ENCODE results near the gene MAP4K3.

Gene MAP4K3

DNA sequence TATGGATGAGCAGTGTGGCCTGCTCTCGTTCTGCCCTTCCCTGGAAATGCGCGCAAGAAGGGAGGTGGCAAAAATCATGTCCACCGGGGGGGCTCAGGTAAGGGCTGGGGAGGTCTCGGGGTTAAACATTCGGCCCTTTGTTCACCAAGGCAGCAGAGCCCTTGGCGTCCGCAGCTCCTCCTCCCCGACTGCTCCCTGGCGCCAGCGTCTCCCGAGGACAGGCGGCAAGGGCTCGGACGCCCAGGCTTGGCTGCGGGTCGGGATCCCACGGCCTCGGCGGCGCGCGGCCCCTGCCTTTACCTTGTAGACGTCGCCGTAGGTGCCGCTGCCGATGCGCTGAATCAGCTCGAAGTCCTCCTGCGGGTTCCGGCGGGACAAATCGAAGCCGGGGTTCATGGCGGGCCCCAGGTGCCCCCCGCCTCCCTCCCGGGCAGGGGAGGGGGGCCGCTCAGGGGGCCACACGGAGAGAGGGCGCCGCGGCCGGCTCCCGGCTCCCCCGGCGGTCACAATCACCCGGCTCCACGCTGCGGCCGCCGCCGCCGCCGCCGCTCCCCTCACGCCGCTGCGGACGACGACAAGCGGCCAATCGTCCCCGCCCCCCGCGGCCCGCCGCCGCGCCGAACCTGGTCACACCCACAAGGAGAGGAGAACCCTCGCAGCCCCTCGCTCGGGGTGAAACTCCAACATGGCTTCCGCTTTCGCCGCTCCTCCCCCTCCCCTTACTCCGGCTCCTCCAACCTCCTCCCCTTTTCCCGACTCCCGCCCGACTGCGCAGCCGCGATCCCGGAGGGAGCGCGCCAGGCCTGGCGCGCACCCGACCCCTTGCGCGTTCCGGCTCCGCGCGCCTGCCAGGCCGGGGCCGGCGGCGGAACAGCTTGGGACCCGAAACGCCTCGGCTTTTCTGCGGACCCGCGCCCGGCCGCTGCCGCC lies at the start of gene MAP4K3:
Gene MAP4K3, minus strand, starts transcription at position 694 of the 930 bp plus-strand sequence. Its CDS starts 298 bp downstream, at position 396.
- peak; percentile 61 to 66 for DNase-seq (ENCODE audit: low read depth in 2 of 2)

- no peak for DNase-seq (ENCODE audit: low read depth in 2 of 2)
Measured at GRCh38 chr2:39486071-39486470, 49.0 kb upstream of the MAP4K3 start.

DNA sequence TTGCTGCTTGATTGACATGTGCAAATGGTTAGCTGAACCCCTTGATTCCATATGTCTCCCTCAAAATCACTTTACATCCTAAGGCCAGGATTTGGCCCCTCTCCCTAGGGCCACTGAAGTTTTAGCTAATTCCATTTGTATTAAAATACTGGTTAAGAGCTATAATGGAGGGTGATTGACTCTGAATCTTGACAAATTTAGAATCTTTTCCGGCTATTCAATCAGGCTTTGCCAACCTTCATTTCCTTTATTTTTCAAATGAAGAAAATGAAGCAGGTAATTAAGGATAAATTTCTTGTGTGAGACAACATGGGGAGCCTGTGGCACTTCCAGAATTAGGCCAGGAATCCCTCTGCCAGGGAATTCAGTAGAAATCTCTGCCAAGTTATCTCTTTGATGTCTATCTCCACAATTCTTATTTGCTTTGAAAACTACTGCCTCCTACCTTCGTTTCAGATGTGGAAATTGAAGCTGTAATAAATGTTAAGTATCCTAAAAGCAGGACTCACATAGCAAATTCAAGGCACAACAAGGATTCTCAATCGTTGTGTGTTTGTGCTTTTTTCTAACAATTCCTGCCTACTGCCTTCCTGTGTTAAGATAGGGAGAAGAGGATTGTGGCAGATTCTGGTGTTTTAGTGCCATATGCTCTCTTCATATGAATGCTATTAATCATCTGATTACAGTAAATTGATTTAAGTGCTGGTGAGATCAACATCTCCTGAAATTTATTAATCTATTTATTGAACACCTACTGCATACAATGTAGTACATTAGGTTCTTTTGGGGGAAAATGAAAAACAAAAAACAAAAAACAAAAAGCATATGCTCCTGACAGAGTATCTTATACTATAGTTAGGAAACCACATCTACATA lies 47.8 kb upstream of the MAP4K3 start:
- no peak for DNase-seq (ENCODE audit: low read depth in 2 of 2)

DNA sequence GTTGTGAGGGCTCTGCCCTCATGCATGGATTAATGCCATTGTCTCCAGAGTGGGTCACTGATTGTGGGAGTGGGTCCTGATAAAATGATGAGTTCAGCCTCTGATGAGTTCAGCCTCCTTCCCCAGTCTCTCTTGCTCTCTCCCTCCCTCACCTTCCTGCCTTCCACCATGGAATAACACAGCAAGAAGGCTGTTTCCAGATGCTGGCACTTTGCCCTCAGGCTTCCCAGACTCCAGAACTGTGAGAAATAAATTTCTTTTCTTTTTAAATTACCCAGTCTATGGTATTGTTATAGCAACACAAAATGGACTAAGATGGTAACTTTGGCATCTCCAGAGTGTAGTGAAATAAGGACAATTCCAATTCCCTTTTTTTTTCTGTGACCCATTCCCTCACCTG lies 47.1 kb upstream of the MAP4K3 start:
- no peak for DNase-seq (ENCODE audit: low read depth in 2 of 2)

DNA sequence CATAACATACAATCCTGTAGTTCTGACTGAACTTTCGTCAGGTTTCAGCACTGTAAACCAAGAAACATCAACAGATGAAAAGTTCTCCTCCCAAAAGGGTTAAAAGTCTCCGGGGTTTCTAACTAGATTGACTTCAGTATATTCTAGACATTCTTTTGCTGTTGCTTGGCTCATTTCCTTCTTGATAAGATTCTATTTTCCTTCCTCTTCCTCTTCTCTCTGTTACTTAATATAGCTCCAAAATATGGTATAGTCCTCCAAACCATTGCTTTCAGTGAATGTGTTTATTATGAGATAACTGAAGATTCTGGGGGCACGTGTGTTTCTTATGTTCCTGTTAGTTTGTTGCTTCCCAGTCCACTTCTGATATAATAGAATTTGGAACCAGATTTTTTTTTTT lies 46.4 kb upstream of the MAP4K3 start:
- no peak for DNase-seq (ENCODE audit: low read depth in 2 of 2)

DNA sequence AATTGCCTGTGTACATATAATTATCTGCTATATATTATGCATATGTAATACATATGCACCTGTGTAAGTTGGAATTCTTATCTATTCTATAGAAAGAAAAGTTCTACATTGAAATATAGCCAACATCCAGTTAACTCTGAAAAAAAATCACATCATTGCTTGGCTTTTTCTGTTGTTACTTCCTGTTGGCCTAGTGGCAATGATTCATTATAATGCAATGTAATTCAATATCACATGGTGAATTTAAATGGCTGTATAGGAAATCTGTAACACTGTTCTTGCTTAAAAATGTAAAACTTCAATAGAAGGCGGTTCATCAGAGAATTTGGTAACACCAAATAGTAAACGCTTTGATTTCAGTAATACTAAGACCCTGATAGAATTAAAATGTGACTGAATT lies 44.5 kb upstream of the MAP4K3 start:
- DNase-seq (ENCODE audit: low read depth in 2 of 2): no peak

DNA sequence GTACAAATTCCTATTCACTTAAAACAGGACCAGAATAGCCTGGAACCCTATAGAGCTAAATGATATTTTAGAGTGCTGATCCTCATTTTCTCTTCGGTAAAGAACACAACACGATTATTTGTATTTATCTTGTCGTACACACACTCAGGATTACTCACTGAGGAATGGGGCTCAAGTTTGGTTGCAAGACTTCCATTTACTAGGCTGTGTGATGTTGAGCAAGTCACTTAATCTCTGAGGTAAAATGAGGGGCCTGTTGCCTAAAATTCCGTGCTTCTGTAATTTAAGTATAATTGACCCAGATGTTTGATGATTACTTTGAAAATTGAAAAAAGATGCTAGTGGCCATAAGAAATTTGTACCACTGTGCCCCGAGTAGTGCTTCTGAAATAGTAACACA lies 42.6 kb upstream of the MAP4K3 start:
- DNase-seq (ENCODE audit: low read depth in 2 of 2): no peak

GRCh38 chr2:39479053-39479670 lies 42.1 kb upstream of the MAP4K3 start:
- no peak for DNase-seq (ENCODE audit: low read depth in 2 of 2)

DNA sequence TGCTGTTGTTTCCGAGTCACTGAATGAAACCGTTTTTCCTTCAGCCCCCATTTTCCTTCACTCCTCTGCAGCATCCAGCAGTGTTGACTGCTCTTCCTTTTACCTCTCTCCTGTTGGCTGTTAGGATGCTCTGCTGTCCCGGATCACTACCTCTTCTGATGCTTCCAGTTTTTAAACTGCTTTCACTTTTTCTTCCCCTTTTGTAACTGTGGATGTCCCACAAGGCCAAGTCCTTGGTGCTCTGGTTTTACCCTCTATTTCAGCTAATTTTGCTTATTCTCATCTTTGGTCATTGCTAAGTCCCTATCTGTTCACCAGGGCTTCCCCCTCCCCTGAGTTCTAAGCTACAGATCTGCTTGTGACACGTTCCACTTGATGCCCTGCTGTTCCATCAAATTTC lies 39.4 kb upstream of the MAP4K3 start:
- no peak for DNase-seq (ENCODE audit: low read depth in 2 of 2)

DNA sequence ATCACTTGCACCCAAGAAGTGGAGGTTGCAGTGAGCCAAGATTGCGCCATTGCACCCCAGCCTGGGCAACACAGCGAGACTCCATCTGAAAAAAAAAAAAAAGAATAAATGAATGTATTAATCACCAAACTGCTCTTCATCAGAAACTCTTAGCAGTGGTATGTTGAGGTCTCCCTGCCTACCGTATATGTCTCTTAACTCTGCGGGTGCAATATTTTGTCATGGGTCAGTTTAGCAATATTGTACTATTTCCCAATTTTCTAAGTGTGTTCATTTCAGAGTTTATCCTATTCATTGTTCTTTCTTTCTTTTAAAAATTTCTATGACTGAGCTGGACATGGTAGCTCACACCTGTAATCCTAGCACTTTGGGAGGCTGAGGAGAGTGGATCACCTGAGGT lies 37.9 kb upstream of the MAP4K3 start:
- DNase-seq (ENCODE audit: low read depth in 2 of 2): no peak

GRCh38 chr2:39470580-39470979 lies 33.5 kb upstream of the MAP4K3 start:
- no peak for DNase-seq (ENCODE audit: low read depth in 2 of 2)

- no peak for DNase-seq (ENCODE audit: low read depth in 2 of 2)
Measured at GRCh38 chr2:39469807-39470206, 32.7 kb upstream of the MAP4K3 start.

- DNase-seq (ENCODE audit: low read depth in 2 of 2): no peak
Measured at GRCh38 chr2:39468579-39469451, 31.7 kb upstream of the MAP4K3 start.

DNA sequence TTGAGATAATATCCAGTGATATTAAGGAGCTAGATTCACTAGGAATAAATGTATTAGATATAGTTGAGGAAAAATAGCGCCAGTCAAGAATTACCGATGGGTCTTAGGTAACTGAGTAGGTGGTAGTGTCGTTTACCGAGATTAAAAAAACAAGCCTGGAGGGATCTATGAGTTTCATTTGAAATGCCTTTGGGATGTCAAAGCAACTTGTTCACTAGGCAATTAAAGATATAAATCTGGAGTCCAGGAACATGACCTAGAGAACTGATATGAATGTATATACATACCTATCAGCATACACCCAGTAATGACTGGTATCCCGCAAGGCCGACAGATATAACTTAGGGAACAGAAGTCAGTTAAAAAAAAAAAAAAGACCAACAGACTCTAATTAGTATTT lies 29.2 kb upstream of the MAP4K3 start:
- no peak for DNase-seq (ENCODE audit: low read depth in 2 of 2)

DNA sequence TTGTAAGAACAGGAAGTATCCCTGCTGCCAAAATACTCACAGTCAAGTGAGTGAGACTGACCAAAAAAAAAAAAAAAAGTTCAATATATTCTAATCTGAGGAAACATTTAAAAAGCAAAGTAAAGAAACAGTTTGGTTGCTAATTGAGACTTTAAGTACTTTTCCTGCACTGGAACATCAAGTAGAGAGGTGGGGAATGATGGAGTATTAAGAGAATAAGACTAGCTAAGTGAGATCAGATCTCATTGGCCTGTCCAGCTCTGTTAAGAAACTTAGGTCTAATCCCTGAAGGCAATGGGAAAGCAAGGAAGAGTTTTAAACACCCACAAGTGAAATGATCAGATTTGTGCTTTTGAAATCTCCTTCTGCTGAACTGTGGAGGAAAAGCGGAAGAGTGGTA lies 27.8 kb upstream of the MAP4K3 start:
- DNase-seq (ENCODE audit: low read depth in 2 of 2): no peak

DNA sequence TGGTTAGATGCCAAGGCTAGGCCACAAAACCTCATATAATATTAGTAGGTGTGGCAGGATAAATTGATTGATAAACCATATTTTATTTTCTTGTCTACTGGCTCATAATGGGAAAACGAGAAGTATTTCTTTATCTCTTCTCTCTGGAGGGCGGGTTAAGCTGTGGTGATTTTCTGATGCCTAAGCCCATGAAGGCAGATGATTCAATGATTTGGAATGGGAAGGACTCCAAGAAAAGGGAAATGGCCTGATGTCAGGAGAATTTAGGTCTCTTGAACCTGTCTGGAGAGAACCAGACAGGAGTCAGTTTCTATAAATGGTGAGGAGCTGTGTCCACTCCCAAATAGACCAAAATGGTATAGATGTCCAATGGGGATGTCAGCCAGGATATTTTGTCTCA lies 18.7 kb upstream of the MAP4K3 start:
- no peak for DNase-seq (ENCODE audit: low read depth in 2 of 2)

- no peak for DNase-seq (ENCODE audit: low read depth in 2 of 2)
Measured at GRCh38 chr2:39452396-39452795, 15.3 kb upstream of the MAP4K3 start.

DNA sequence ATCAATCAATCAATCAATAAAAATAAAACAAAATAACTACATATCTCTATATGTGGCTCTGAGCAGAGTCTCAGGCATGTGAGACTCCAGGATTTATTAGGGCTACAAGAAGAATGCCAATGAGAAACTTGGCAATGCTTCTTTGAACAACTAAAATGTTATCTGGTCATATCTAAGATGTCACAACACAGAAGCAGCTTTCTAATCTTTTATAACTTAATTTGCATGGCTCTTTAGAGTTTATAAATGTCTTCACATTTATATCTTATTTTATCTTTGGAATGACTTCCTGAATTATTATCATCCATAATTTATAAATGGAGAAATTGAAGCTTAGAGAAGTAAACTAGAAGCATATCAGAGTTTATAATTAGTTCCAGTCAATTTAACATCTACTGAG lies 14.9 kb upstream of the MAP4K3 start:
- DNase-seq (ENCODE audit: low read depth in 2 of 2): no peak

GRCh38 chr2:39448169-39448502 lies 11.1 kb upstream of the MAP4K3 start:
- DNase-seq (ENCODE audit: low read depth in 2 of 2): no peak

DNA sequence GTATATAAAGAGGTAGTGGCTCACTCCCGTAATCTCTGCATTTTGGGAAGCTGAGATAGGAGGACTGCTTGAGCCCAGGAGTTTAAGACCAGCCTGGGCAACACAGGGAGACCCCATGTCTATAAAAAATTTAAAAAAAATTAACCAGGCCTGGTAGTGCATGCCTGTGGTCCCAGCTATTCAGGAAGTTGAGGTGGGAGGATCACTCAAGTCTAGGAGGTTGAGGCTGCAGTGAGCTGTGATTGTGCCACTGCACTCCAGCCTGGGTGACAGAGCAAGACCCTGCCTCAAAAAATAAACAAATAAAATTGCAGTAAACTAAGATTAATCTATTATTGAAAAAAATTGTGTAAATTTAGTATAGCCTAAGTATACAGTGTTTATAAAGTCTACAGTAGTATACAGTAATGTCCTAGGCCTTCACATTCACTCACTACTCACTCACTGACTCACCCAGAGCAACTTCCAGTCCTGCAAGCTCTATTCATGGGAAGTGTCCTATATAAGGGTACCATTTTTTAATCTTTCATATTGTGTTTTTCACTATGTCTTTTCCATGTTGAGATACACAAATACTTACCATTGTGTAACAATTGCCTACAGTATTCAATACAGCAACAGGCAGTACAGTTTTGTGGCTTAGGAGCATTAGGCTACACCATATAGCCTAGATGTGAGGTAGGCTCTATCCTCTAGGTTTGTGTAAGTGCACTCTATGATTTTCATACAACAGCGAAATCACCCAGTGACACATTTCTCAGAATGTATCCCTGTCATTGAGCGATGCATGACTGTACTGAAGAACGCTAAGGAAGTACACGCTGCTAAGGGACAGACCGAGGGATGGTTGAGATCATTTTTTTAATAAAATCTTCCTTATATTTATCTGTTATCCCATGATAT lies 10.4 kb upstream of the MAP4K3 start:
- DNase-seq (ENCODE audit: low read depth in 2 of 2): no peak
